ENCODE measurements around the gene PDIK1L. TPM values are rescaled to one million over a fixed set of nuclear protein-coding genes. Genes with fewer than 3 reads are reported as not detected.

The PDIK1L gene
- total and polyA plus RNA-seq, 2 donors (not counting 1 experiment from before 2014, with no cell fraction given) = 1.3 to 17.3 TPM

DNA sequence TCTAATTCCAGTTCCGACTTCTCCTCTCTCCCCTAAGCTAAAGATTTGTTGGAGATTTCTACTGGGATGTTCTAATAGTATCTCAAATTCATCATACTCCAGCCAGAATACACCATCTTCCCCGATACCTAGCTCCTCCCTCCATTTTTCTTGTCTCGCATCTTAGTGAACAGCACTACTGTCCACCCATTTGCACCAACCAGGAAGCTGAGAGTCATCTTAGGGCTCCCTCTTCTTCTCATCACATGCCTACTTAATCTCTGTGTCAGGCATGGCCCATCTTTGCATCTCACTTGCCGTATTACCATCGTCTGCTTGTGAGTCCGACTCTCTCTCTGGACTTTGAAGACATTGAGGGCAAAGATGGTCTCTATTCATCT, 40.7 kb upstream of the PDIK1L start:
- no peak overlapping the region for H3K4me3 Mint-ChIP-seq
- H3K4me3 ChIP-seq (ENCODE audit: control extremely low read depth in 1 of 5, extremely low read depth in 1 of 5, insufficient read depth in 1 of 5, low read depth in 2 of 5, low read length in 4 of 5) = no peak overlapping the region
- POLR2A ChIA-PET = no interaction called here
- ATAC-seq (ENCODE audit: low read depth) (no peak), DNase-seq (no peak)
- H3K9ac ChIP-seq (ENCODE audit: low read length) = no peak overlapping the region
- no peaks in the 10 kb centered on the region for H4K20me1 ChIP-seq (ENCODE audit: control insufficient read depth, insufficient read depth, low read length, poor library complexity, severe bottlenecking)
- H3K27ac ChIP-seq (ENCODE audit: low read length in 2 of 2) = no peak overlapping the region
- no peaks in the 10 kb centered on the region for H3K79me2 ChIP-seq (ENCODE audit: control insufficient read depth, insufficient read depth, low read length)
- no peaks in the 10 kb centered on the region for H3K9me3 Mint-ChIP-seq (ENCODE audit: insufficient read depth)
- no peaks in the 10 kb centered on the region for H3K36me3 ChIP-seq (replicated peaks in 1 of 2; ENCODE audit: control extremely low read depth in 1 of 2, control insufficient read depth in 1 of 2, extremely low read depth in 1 of 2, insufficient read depth in 2 of 2, low read length in 1 of 2)
- 98% methylated on average over 5 of the region's 6 CpGs for WGBS (ENCODE audit: insufficient coverage)
- H3K4me2 ChIP-seq (replicated peaks; ENCODE audit: low read depth, low read length, poor library complexity, severe bottlenecking) = no peak overlapping the region
- no peak overlapping the region for H2AFZ ChIP-seq (ENCODE audit: insufficient read depth, low read depth, low read length, poor library complexity, severe bottlenecking)
- no peak overlapping the region for H3K27ac Mint-ChIP-seq
- peaks cover 28% of the 10 kb centered on the region for H3K27me3 Mint-ChIP-seq
- TF ChIP-seq EZH2 (IDR thresholded peaks at IDR 0.05; ENCODE audit: borderline replicate concordance, insufficient read depth, low read depth, low read length, poor library complexity, severe bottlenecking) = no peak
- TF ChIP-seq, protein P1, sequence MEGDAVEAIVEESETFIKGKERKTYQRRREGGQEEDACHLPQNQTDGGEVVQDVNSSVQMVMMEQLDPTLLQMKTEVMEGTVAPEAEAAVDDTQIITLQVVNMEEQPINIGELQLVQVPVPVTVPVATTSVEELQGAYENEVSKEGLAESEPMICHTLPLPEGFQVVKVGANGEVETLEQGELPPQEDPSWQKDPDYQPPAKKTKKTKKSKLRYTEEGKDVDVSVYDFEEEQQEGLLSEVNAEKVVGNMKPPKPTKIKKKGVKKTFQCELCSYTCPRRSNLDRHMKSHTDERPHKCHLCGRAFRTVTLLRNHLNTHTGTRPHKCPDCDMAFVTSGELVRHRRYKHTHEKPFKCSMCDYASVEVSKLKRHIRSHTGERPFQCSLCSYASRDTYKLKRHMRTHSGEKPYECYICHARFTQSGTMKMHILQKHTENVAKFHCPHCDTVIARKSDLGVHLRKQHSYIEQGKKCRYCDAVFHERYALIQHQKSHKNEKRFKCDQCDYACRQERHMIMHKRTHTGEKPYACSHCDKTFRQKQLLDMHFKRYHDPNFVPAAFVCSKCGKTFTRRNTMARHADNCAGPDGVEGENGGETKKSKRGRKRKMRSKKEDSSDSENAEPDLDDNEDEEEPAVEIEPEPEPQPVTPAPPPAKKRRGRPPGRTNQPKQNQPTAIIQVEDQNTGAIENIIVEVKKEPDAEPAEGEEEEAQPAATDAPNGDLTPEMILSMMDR (IDR thresholded peaks at IDR 0.05) = no peak
- CTCF ChIA-PET = no interaction called here
- H3K4me1 ChIP-seq (ENCODE audit: control insufficient read depth in 2 of 2, insufficient read depth in 2 of 2, low read length in 2 of 2) = no peaks in the 10 kb centered on the region
- H3K9me3 ChIP-seq (ENCODE audit: control extremely low read depth in 1 of 3, control insufficient read depth in 2 of 3, insufficient read depth in 1 of 3, low read length in 2 of 3) = no peaks in the 10 kb centered on the region
- no peaks in the 10 kb centered on the region for H3K4me1 Mint-ChIP-seq
- intact Hi-C loops (cut with micrococcal nuclease) = no loop called here
- H3K27me3 ChIP-seq (replicated peaks in 1 of 4; ENCODE audit: control extremely low read depth in 1 of 4, control insufficient read depth in 3 of 4, insufficient read depth in 4 of 4, low read length in 3 of 4) = peaks cover 0 to 3% (median under 1%) of the 10 kb centered on the region in 4 experiments

DNA sequence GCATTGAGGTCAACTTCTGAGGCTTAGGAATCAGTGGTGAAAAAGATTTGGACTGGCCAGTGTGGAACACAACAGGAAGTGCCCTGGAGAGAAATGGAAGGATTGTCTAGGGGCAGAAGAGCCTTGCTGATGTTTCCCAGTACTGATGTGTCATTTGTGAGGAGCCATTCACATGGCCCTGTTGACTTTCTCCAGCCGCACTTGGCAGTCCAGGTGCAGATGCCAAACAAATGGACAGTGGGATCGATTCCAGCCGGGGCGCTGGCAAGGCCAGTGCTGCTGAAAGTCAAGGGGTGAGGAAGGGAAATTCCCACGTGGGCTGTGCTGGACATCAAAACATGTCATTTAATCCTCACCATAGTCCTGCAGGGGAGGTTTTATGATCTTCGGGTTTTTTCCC, 39.3 kb upstream of the PDIK1L start:
- CTCF ChIA-PET = interaction anchor here (0.6 kb wide), 1 partner anchor 29 kb away, joined by 3 read pairs; no protein-coding TSS in a partner anchor
- no peak overlapping the region for H3K4me2 ChIP-seq (replicated peaks; ENCODE audit: low read depth, low read length, poor library complexity, severe bottlenecking)
- intact Hi-C loops (cut with micrococcal nuclease) = no loop called here
- POLR2A ChIA-PET = no interaction called here
- no peaks in the 10 kb centered on the region for H3K36me3 ChIP-seq (replicated peaks in 1 of 2; ENCODE audit: control extremely low read depth in 1 of 2, control insufficient read depth in 1 of 2, extremely low read depth in 1 of 2, insufficient read depth in 2 of 2, low read length in 1 of 2)
- H4K20me1 ChIP-seq (ENCODE audit: control insufficient read depth, insufficient read depth, low read length, poor library complexity, severe bottlenecking) = no peaks in the 10 kb centered on the region
- Mint-ChIP-seq H3K27me3 (peaks cover 39% of the 10 kb centered on the region), H3K4me1 (no peaks in the 10 kb centered on the region), H3K27ac (no peak overlapping the region), H3K9me3 (ENCODE audit: insufficient read depth) (no peaks in the 10 kb centered on the region), H3K4me3 (no peak overlapping the region)
- H3K27ac ChIP-seq (ENCODE audit: low read length in 2 of 2) = no peak overlapping the region
- H3K4me1 ChIP-seq (ENCODE audit: control insufficient read depth in 2 of 2, insufficient read depth in 2 of 2, low read length in 2 of 2) = no peaks in the 10 kb centered on the region
- H3K27me3 ChIP-seq (replicated peaks in 1 of 4; ENCODE audit: control extremely low read depth in 1 of 4, control insufficient read depth in 3 of 4, insufficient read depth in 4 of 4, low read length in 3 of 4) = peaks cover 0 to 7% (median 3%) of the 10 kb centered on the region in 4 experiments
- no peaks in the 10 kb centered on the region for H3K79me2 ChIP-seq (ENCODE audit: control insufficient read depth, insufficient read depth, low read length)
- TF ChIP-seq EZH2 (IDR thresholded peaks at IDR 0.05; ENCODE audit: borderline replicate concordance, insufficient read depth, low read depth, low read length, poor library complexity, severe bottlenecking) = no peak
- TF ChIP-seq, protein P1 (IDR thresholded peaks at IDR 0.05) = no peak
- no peaks in the 10 kb centered on the region for H3K9me3 ChIP-seq (ENCODE audit: control extremely low read depth in 1 of 3, control insufficient read depth in 2 of 3, insufficient read depth in 1 of 3, low read length in 2 of 3)
- ATAC-seq (ENCODE audit: low read depth) (no peak), DNase-seq (no peak)
- WGBS (ENCODE audit: insufficient coverage) = 100% methylated on average over 1 of the region's 6 CpGs
- H3K4me3 ChIP-seq (ENCODE audit: control extremely low read depth in 1 of 5, extremely low read depth in 1 of 5, insufficient read depth in 1 of 5, low read depth in 2 of 5, low read length in 4 of 5) = no peak overlapping the region
- H3K9ac ChIP-seq (ENCODE audit: low read length) = no peak overlapping the region
- H2AFZ ChIP-seq (ENCODE audit: insufficient read depth, low read depth, low read length, poor library complexity, severe bottlenecking) = no peak overlapping the region

Measured in B cell (primary cell).